Gastroesophageal sphincter (tissue), 4 donors: Measurements from ENCODE around the gene SNRNP70. TPM values are rescaled to one million over a fixed set of nuclear protein-coding genes. Genes with fewer than 3 reads are reported as not detected.
A peak's percentile ranks its signal among the peaks of the same experiment; 100 is the strongest.

ENCODE experiments used
- ATAC-seq: fragments of 150-250 bp; one replicate; pipeline ENCODE4 v1.9.1; 2016; ENCODE audit warnings: mild to moderate bottlenecking, moderate library complexity
- H3K27ac ChIP-seq, 4 donors: fragments of 200-600 bp; sonication (generic) in 3 of 4; 1 replicate in 3 of 4; 2 replicates in 1 of 4; pipeline ENCODE4 v1.5.1; 2016 to 2019
- H3K27me3 ChIP-seq: fragments of 200-600 bp; sonication (generic); one replicate; pipeline ENCODE4 v1.5.1; 2019
- H3K36me3 ChIP-seq, 2 donors: fragments of 200-600 bp; sonication (generic); one replicate each; pipeline ENCODE4 v1.5.1; 2019; ENCODE audit warnings: control low read depth in 1 of 2
- H3K4me1 ChIP-seq, 3 donors: fragments of 200-600 bp; sonication (generic); 1 replicate in 2 of 3; 2 replicates in 1 of 3; pipeline ENCODE4 v1.5.1; 2016 to 2019; ENCODE audit warnings: control low read depth in 2 of 3
- H3K4me3 ChIP-seq, 2 donors: fragments of 200-600 bp; sonication (generic); one replicate each; pipeline ENCODE4 v1.5.1; 2019; ENCODE audit warnings: mild to moderate bottlenecking in 1 of 2, moderate library complexity in 1 of 2
- H3K9me3 ChIP-seq, 3 donors: fragments of 200-600 bp; sonication (generic); one replicate each; pipeline ENCODE4 v1.5.1; 2017 to 2019; ENCODE audit warnings: control low read depth in 2 of 3
- CTCF ChIP-seq, 4 experiments: fragments of 200-600 bp in 2 of 4; fragments of 450-650 bp in 2 of 4; sonication (generic) in 1 of 4; IDR thresholded peaks; one replicate each; pipeline ENCODE4 v1.5.1; 2017 to 2019; ENCODE audit warnings: antibody characterized with exemption in 4 of 4, mild to moderate bottlenecking in 2 of 4, moderate library complexity in 2 of 4
- EP300 ChIP-seq: sonication (generic); formaldehyde crosslinking; IDR thresholded peaks from one replicate; pipeline ENCODE4 v1.6.1; 2017; ENCODE audit warnings: antibody characterized with exemption, mild to moderate bottlenecking
- POLR2A ChIP-seq, 2 donors: fragments of 450-650 bp; IDR thresholded peaks; one replicate each; pipeline ENCODE4 v1.6.1; 2017; ENCODE audit warnings: antibody characterized with exemption in 2 of 2, mild to moderate bottlenecking in 2 of 2, moderate library complexity in 1 of 2
- POLR2AphosphoS5 ChIP-seq: sonication (generic); formaldehyde crosslinking; IDR thresholded peaks from one replicate; pipeline ENCODE4 v1.6.1; 2017; ENCODE audit warnings: antibody characterized with exemption
- WGBS, 2 donors: methylation state at CpG; one replicate each; pipeline ENCODE4 v1.1.5; 2018; ENCODE audit warnings: low coverage in 1 of 2; 5-methylcytosine and 5-hydroxymethylcytosine counted together
- total RNA-seq, 4 donors: library from RNA; depleted of rRNA; stranded (reverse); fragments of >200 nt; gene quantifications; one replicate each; pipeline ENCODE4 v1.1.0, GENCODE V29; 2016

Gene SNRNP70
- total RNA-seq, 4 donors from 2014 or later: 77.4 to 323 (median 192) TPM

- WGBS, 2 donors: 2 to 9% methylated on average over 11 of the region's 63 CpGs
- H3K4me3 ChIP-seq: peak overlapping the region in 1 of 2 donors; percentile 39
Observed at GRCh38 chr19:49127674-49128544, 42.7 kb downstream of the SNRNP70 start.

GRCh38 chr19:49128545-49129237 is 43.4 kb downstream of the SNRNP70 start:
- H3K4me3 ChIP-seq: peak overlapping the region in 1 of 2 donors; percentile 39

More at GRCh38 chr19:49127674-49128544, 42.7 kb downstream of the SNRNP70 start:
- Histone ChIP-seq H3K27me3 (no peaks in the 10 kb centered on the region), H3K4me1 (peaks cover 0 to 21% (median 9%) of the 10 kb centered on the region in 3 donors), H3K36me3 (no peaks in the 10 kb centered on the region), H3K9me3 (no peaks in the 10 kb centered on the region), H3K27ac (peak overlapping the region in 3 of 4 donors; percentile 77 to 81 (median 80))
- peak in 3 of 4 experiments; percentile 40 to 51 (median 47) for TF ChIP-seq CTCF (IDR thresholded peaks at IDR 0.05)
- no peak for TF ChIP-seq EP300
- peak; percentile 97 for ATAC-seq

GRCh38 chr19:49129238-49129583 is 44.0 kb downstream of the SNRNP70 start:
- no peak for TF ChIP-seq CTCF (IDR thresholded peaks at IDR 0.05)
- TF ChIP-seq EP300: no peak
- TF ChIP-seq POLR2A (IDR thresholded peaks at IDR 0.05): no peak
- TF ChIP-seq POLR2AphosphoS5: no peak
- peaks cover 0 to 34% (median 21%) of the 10 kb centered on the region in 3 donors for H3K4me1 ChIP-seq
- H3K27ac ChIP-seq: peak overlapping the region in 1 of 4 donors; percentile 81
- ATAC-seq: no peak
- no peaks in the 10 kb centered on the region for H3K27me3 ChIP-seq
- no peaks in the 10 kb centered on the region for H3K36me3 ChIP-seq
- no CpG with 5 or more reads among the region's 16 CpGs for WGBS, 2 donors
- no peaks in the 10 kb centered on the region for H3K9me3 ChIP-seq
- H3K4me3 ChIP-seq: no peak overlapping the region

More at GRCh38 chr19:49128545-49129237, 43.4 kb downstream of the SNRNP70 start:
- WGBS, 2 donors: 33 to 37% methylated on average over 7 to 8 of the region's 15 CpGs
- ATAC-seq: no peak
- H3K27ac ChIP-seq: peak overlapping the region in 3 of 4 donors; percentile 61 to 81 (median 80)
- no peaks in the 10 kb centered on the region for H3K27me3 ChIP-seq
- H3K9me3 ChIP-seq: no peaks in the 10 kb centered on the region
- no peaks in the 10 kb centered on the region for H3K36me3 ChIP-seq
- H3K4me1 ChIP-seq: peaks cover 0 to 29% (median 17%) of the 10 kb centered on the region in 3 donors
- no peak for TF ChIP-seq POLR2AphosphoS5
- no peak for TF ChIP-seq EP300
- TF ChIP-seq CTCF (IDR thresholded peaks at IDR 0.05): no peak
- TF ChIP-seq POLR2A (IDR thresholded peaks at IDR 0.05): no peak

DNA sequence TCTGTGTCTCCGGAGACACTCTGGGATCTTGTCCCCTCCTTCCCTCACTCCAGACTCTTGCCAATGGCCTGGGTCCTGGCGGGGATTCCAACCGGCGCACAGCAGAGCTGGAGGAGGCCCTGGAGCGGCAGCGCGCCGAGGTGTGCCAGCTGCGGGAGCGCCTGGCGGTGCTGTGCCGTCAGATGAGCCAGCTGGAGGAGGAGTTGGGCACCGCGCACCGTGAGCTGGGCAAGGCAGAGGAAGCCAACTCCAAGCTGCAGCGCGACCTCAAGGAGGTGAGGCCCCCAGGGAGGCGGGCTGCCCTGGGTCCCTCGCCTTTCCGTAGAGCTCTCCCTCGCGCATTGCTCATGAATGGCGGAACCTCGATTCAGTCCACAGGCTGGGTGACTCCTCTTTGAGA is 45.1 kb downstream of the SNRNP70 start:
- no peaks in the 10 kb centered on the region for H3K27me3 ChIP-seq
- no peak for ATAC-seq
- TF ChIP-seq POLR2AphosphoS5 (no peak), POLR2A (IDR thresholded peaks at IDR 0.05) (no peak), CTCF (IDR thresholded peaks at IDR 0.05) (no peak), EP300 (no peak)
- H3K4me1 ChIP-seq: peaks cover 0 to 41% (median 21%) of the 10 kb centered on the region in 3 donors
- H3K36me3 ChIP-seq: no peaks in the 10 kb centered on the region
- no peak overlapping the region for H3K4me3 ChIP-seq
- 96 to 98% methylated on average over 3 to 8 of the region's 24 CpGs for WGBS, 2 donors
- no peaks in the 10 kb centered on the region for H3K9me3 ChIP-seq
- no peak overlapping the region for H3K27ac ChIP-seq
